NCI-H82 (cell line): Measurements from ENCODE around the gene PKP4.

Source experiments
- DNase-seq: peaks from one replicate; lab custom pipeline; 2025; lab: John Stamatoyannopoulos, UW

PKP4 gene

GRCh38 chr2:158586491-158586890, 129.7 kb downstream of the PKP4 start:
- no peak for DNase-seq

GRCh38 chr2:158589303-158589702, 132.6 kb downstream of the PKP4 start:
- DNase-seq = no peak

- DNase-seq = peak; percentile 23
Measured at GRCh38 chr2:158598862-158599517, 142.2 kb downstream of the PKP4 start.

- peak; percentile 6 for DNase-seq
Measured at GRCh38 chr2:158599609-158600008, 142.9 kb downstream of the PKP4 start.

- DNase-seq = no peak
Measured at GRCh38 chr2:158600155-158600802, 143.5 kb downstream of the PKP4 start.

GRCh38 chr2:158602027-158602426, 145.3 kb downstream of the PKP4 start:
- no peak for DNase-seq

- no peak for DNase-seq
Measured at GRCh38 chr2:158603205-158603604, 146.5 kb downstream of the PKP4 start.

GRCh38 chr2:158603986-158604385, 147.2 kb downstream of the PKP4 start:
- no peak for DNase-seq

- no peak for DNase-seq
Measured at GRCh38 chr2:158610059-158610458, 153.3 kb downstream of the PKP4 start.

- no peak for DNase-seq
Measured at GRCh38 chr2:158616480-158617000, 159.8 kb downstream of the PKP4 start.

- no peak for DNase-seq
Measured at GRCh38 chr2:158618891-158619490, 162.2 kb downstream of the PKP4 start.

- no peak for DNase-seq
Measured at GRCh38 chr2:158619496-158619895, 162.7 kb downstream of the PKP4 start.

- DNase-seq = no peak
Measured at GRCh38 chr2:158620656-158621055, 163.9 kb downstream of the PKP4 start.

GRCh38 chr2:158624071-158624667, 167.4 kb downstream of the PKP4 start:
- DNase-seq = no peak

GRCh38 chr2:158624961-158625360, 168.2 kb downstream of the PKP4 start:
- DNase-seq = no peak

GRCh38 chr2:158629116-158629515, 172.4 kb downstream of the PKP4 start:
- no peak for DNase-seq

- no peak for DNase-seq
Measured at GRCh38 chr2:158633261-158633660, 176.5 kb downstream of the PKP4 start.

GRCh38 chr2:158634627-158635026, 177.9 kb downstream of the PKP4 start:
- DNase-seq = no peak

- DNase-seq = no peak
Measured at GRCh38 chr2:158635961-158636601, 179.3 kb downstream of the PKP4 start.

GRCh38 chr2:158637357-158637756, 180.6 kb downstream of the PKP4 start:
- DNase-seq = no peak

GRCh38 chr2:158644139-158644538, 187.4 kb downstream of the PKP4 start:
- no peak for DNase-seq

GRCh38 chr2:158645299-158645698, 188.5 kb downstream of the PKP4 start:
- no peak for DNase-seq
